ENCODE data around the gene KCTD6.

DNA sequence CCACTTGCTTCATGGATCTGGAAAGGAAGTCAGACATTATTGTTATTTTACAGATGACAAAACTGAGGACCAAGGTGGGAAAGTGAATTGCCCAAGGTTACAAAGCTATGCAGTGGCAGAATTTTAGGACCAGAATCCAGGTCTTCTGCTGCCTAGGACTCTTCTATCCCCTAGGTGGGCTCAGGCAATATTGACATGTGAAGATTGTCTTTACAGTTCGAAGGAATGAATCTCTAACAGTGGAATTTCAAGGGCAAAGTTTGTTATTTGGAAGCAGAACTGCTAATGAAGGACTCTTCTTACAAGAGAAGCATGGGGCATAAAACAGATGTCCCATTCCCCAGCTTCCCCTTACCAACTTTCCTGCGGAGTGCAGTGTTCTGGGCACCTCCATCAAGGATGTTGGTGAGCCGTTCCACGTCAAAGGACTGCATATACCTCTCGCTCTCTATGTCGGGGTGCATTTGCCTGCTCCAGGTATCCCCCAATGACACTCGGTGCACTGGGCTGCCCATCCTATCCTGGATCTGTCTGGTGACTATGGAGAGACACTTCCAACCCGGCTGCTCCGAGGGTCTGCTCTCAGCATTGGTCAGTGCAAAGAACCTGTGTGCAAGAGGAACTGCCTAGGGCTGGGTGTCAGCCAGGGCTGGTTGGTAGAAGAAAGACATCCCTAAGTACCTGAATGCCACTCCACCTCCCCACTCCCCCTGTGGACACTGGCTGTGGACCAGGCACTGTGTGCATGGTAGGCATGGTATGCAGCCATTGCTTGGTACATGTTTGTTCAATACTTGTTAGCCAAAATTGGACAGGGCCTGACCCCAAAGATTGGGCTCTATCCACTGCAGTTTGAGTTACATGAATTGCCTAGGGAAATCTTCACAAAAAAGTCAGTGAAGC lies 42.9 kb downstream of the KCTD6 start:
- TF ChIP-seq, protein P1, sequence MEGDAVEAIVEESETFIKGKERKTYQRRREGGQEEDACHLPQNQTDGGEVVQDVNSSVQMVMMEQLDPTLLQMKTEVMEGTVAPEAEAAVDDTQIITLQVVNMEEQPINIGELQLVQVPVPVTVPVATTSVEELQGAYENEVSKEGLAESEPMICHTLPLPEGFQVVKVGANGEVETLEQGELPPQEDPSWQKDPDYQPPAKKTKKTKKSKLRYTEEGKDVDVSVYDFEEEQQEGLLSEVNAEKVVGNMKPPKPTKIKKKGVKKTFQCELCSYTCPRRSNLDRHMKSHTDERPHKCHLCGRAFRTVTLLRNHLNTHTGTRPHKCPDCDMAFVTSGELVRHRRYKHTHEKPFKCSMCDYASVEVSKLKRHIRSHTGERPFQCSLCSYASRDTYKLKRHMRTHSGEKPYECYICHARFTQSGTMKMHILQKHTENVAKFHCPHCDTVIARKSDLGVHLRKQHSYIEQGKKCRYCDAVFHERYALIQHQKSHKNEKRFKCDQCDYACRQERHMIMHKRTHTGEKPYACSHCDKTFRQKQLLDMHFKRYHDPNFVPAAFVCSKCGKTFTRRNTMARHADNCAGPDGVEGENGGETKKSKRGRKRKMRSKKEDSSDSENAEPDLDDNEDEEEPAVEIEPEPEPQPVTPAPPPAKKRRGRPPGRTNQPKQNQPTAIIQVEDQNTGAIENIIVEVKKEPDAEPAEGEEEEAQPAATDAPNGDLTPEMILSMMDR (IDR thresholded peaks at IDR 0.05) = no peak
- TF ChIP-seq POLR2A (IDR thresholded peaks at IDR 0.05) (no peak), POLR2AphosphoS5 (IDR thresholded peaks at IDR 0.05) (no peak), EP300 (IDR thresholded peaks at IDR 0.05) (no peak)

Measured in gastroesophageal sphincter (tissue), 3 donors.